ENCODE results near the gene FCER1G. TPM values are rescaled to one million over a fixed set of nuclear protein-coding genes. Genes with fewer than 3 reads are reported as not detected.

The FCER1G gene
- total RNA-seq, 2 donors from 2014 or later, result 16.8 to 77.8 TPM

DNA sequence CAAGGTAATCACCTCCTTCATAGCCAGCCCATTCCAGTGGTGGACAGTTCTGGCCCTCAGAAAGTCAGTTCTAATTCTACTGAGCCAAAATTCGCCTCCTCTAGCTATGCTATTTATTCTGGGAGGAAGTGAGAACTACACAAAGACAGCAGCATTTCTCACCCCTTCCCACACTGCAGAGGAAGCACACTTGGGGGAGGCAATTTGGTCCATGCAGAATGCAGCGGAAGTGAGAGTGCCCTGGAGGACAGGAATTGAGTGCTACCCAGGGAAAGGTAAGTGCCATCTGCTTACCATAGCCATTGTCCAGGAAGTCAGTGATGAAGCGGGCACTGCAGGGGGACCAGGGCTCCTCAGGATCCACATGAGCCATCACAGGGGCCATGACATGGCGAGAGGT lies 19.9 kb upstream of the FCER1G start:
- Histone ChIP-seq H3K36me3 (peaks cover 45% of the 10 kb centered on the region), H3K4me1 (peaks cover 0 to 68% of the 10 kb centered on the region in 2 donors), H3K27ac (peak overlapping the region in 1 of 2 donors; percentile 99), H3K4me3 (peak overlapping the region; percentile 48 to 55), H3K27me3 (no peaks in the 10 kb centered on the region), H3K9me3 (no peaks in the 10 kb centered on the region)
- DNase-seq (ENCODE audit: low spot score), result no peak
- TF ChIP-seq, protein P1, sequence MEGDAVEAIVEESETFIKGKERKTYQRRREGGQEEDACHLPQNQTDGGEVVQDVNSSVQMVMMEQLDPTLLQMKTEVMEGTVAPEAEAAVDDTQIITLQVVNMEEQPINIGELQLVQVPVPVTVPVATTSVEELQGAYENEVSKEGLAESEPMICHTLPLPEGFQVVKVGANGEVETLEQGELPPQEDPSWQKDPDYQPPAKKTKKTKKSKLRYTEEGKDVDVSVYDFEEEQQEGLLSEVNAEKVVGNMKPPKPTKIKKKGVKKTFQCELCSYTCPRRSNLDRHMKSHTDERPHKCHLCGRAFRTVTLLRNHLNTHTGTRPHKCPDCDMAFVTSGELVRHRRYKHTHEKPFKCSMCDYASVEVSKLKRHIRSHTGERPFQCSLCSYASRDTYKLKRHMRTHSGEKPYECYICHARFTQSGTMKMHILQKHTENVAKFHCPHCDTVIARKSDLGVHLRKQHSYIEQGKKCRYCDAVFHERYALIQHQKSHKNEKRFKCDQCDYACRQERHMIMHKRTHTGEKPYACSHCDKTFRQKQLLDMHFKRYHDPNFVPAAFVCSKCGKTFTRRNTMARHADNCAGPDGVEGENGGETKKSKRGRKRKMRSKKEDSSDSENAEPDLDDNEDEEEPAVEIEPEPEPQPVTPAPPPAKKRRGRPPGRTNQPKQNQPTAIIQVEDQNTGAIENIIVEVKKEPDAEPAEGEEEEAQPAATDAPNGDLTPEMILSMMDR (IDR thresholded peaks at IDR 0.05), result no peak

DNA sequence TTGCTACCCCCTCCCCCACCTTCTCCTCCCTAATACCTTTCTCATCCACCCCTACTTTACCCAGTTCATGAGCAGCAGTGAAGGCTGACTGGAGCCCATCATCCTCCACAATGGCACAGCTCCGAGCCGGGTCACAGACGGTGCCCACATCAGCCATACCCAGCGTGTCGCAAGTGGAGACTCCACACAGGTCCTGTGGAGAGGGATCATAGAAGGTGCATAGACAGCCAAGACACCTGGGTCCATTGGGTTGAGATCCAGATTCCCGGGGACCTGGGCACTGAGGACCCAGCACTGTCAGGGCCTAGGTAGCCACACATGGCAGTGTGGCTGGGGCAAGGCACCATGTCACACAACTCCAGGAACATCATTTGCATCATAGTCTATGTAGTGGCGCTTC lies 19.0 kb upstream of the FCER1G start:
- peak overlapping the region; percentile 48 to 55 for H3K4me3 ChIP-seq
- no peaks in the 10 kb centered on the region for H3K9me3 ChIP-seq
- peaks cover 0 to 78% of the 10 kb centered on the region in 2 donors for H3K4me1 ChIP-seq
- DNase-seq (ENCODE audit: low spot score), result no peak
- no peaks in the 10 kb centered on the region for H3K27me3 ChIP-seq
- H3K27ac ChIP-seq, result peak overlapping the region; percentile 93 to 99
- H3K36me3 ChIP-seq, result peaks cover 40% of the 10 kb centered on the region
- TF ChIP-seq, protein P1 (IDR thresholded peaks at IDR 0.05), result no peak

DNA sequence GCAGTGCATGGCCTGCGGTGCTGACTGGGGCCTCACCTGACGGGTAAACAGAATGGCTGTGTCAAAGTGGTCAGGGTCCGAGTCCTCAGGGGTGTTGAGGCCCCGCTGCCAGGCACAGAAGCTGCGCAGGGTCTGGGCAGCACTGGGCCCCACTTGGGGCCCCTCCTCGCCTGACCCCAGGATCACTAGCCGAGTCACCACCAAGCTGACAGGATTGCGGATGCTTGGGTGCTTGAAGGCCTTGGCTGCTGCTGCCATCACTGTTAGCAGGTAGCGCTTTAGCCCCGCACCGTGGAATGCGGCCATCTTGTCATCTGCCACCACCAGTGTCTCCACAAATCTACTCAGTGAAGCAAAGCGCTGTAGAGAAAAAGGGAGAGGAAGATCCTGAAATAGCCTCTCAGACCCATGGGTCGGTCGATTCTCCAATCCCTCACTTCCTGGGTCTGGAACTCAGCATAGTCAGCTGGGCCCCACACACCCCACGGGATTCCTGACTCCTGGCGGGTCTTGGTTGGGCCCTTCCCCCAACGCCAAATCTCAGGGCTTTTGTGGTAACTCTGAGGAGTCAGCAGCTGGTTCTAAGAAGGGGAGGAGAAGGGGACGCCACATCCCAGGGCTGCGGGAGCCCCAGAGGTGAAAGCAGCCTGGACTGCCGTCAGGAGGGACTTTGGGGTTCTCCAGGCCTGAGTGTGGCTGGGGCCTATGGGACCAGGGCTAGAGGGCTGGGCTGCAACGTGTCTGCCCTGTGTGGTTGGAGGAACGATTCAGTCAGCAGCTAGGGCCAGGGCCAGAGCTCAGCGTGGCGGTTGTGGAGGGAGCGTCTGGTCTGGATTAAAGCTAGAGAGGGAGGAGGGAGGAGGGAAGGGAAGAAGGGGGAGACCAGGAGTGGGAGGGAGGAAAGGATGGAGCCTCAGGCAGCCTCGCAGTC lies 18.3 kb upstream of the FCER1G start:
- Histone ChIP-seq H3K27me3 (no peaks in the 10 kb centered on the region), H3K4me3 (peak overlapping the region; percentile 48 to 55), H3K9me3 (no peaks in the 10 kb centered on the region), H3K27ac (peak overlapping the region; percentile 93 to 99), H3K36me3 (peaks cover 33% of the 10 kb centered on the region), H3K4me1 (peaks cover 0 to 84% of the 10 kb centered on the region in 2 donors)
- DNase-seq (ENCODE audit: low spot score), result no peak
- TF ChIP-seq, protein P1 (IDR thresholded peaks at IDR 0.05), result no peak

DNA sequence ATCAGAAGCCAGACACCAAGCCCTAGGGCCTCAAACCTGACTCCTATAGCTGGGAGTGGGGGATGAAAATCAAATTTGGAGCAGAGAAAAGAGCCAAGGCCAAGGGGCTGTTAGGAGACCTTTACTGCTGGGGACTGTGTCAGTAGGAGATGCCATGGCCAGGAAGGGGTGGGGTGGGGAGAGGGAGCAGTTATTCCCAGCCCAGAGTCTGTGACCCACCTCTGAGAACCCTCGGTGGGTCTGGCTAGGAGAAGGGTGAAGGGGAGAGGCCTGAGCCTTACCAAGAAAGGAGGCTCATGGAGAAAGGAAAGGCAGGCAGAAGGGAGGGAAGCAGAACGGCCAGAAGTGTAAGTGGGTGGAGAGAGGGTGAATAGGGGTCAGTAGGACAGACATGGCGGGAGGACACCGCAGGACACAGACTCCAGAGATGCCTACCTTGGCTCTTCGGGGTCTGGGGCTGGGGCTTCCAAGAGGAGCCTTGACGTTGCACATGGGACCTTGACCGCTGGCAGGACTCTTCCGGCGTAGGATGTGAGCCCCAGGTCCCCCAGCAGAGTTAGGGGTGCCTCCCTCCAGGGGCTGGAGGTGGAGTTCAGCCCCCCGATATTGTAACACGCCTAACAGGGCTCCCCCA lies 17.4 kb upstream of the FCER1G start:
- Histone ChIP-seq H3K27me3 (no peaks in the 10 kb centered on the region), H3K36me3 (peaks cover 30% of the 10 kb centered on the region), H3K4me1 (peaks cover 0 to 79% of the 10 kb centered on the region in 2 donors), H3K9me3 (no peaks in the 10 kb centered on the region), H3K27ac (peak overlapping the region; percentile 93 to 99), H3K4me3 (peak overlapping the region; percentile 48 to 55)
- TF ChIP-seq, protein P1 (IDR thresholded peaks at IDR 0.05), result no peak
- no peak for DNase-seq (ENCODE audit: low spot score)

DNA sequence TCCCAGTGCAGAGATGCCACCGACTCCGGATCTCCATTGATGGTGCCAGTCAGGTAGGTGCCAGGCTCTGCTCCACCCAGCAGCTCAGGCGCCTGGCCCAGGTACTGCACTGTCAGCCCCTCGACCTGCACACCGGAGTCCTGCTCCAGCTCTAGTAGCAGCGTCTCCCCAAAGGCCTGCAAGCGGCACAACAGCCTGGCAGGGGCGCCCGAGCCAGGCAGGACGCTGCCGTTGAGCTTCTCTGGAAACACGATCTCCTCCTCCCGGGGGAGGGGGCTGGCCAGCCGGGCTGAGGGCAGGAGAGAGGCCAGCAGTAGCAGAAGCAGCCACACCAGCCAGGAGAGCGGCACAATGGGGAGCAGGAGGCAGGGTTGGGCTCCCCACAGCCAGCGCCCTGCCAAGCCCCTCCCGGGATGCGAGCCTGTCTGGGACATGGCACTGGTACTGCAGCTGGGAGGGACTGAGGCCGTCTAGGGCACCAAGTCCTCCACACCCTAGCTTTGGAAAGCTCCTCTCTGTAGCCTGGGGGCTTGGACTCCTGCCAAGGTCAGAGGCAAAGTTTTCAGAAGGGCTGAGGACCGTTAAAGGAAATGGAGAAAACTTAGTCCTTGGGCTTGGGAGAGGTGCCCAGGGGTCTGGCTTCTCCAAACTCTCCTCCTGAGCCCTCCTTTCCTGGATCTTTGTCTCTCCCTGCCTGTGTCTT lies 16.8 kb upstream of the FCER1G start:
- peaks cover 29% of the 10 kb centered on the region for H3K36me3 ChIP-seq
- TF ChIP-seq, protein P1 (IDR thresholded peaks at IDR 0.05), result no peak
- H3K9me3 ChIP-seq, result no peaks in the 10 kb centered on the region
- H3K4me1 ChIP-seq, result peaks cover 0 to 79% of the 10 kb centered on the region in 2 donors
- no peaks in the 10 kb centered on the region for H3K27me3 ChIP-seq
- H3K27ac ChIP-seq, result peak overlapping the region; percentile 93 to 99
- H3K4me3 ChIP-seq, result peak overlapping the region; percentile 48 to 55
- DNase-seq (ENCODE audit: low spot score), result no peak

All from right atrium auricular region (tissue), 2 donors.